Inflammatory macrophage treated with lipopolysaccharide for 1 hour (primary cell): ENCODE data around the gene MASP1.

Experiments
- DNase-seq, 2 donors: peaks; one replicate each; pipeline ENCODE4 v3.0.0-alpha.2; 2020 to 2022

The MASP1 gene

DNA sequence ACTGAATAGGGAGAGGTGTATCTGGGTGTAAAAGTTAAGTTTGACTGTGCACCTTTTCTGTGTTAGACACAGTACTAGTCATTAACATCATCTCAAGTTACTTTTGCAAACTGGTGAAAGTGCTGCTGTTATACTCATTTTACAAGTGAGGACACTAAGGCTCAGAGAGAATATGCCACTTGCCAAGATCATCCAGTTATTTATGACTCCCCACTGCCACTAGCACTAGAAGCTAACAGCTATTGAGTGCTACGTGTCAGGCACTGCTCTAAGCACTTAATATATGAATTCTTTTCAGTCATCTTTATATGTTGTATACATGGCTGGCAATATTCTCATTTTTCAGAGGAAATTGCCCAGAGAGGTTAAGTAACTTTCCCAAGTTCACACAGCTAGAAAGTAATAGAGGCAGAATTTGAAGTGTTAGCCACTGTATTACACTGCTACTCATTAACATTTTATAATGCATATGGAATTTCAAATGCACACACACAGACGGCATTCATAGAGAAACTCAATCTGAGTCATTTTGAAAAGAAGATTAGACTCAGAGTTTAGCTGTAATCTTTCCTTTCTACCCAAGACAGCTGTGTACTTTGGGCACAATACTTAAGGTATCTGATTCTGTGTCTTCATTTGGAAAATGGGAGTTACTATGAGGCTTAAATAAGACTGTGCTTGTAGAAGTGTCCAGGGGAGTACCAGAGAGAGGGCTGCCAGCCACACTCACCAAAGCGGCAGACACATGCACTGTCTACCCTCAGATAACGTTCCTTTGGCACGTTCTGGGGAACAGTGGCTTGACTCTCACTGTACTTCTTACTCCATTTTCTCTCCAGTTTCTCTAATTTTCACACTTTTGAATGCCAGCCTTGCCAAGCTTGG, 1.3 kb upstream of the MASP1 start:
- DNase-seq: no peak

GRCh38 chr3:187292181-187292580, 644 bp upstream of the MASP1 start:
- DNase-seq: no peak

DNA sequence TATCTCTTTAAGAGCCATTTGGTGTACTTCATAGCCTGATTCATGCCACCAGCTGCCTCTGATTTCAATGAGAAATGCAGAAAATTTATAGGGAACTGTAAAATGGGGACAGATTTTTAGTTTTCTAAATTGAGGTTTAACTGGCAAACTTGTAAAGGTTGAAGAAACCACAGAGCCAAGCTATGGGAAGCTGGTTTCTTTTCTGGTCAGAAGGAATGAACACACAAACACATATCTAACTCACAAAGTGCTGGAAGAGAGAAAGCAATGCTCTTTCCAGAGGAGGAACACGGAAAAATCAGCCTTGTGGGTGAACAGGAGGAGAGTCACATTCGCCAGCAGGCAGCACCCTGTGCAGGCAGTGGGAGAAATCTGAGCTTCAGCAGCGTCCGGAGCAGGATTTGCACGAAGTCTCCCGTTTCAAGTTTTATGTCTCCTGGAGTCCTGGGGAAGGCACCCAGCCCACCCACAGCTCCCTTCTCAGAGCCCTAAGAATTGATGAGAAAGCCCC, 481 bp downstream of the MASP1 start:
- DNase-seq: no peak

DNA sequence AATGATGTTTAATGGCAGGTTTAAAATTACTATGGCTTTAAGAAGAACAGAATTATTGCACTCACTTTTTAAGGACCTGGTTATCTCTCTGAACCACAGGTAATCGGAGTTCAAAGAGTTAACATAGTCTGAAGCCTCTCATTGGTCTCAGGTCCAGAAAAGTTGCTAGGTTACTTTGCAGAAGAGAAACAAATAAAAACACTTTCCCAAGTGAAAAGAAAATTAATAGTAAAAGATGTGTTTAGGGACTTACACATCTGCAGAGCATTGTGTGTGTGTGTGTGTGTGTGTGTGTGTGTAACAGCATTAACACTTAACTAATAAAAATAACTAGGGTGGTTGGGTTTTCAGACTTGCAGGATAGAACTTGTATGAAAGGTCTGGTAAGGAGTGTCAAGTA, 1.0 kb downstream of the MASP1 start:
- DNase-seq: no peak

GRCh38 chr3:187288855-187289605, 2.5 kb downstream of the MASP1 start:
- DNase-seq: no peak

DNA sequence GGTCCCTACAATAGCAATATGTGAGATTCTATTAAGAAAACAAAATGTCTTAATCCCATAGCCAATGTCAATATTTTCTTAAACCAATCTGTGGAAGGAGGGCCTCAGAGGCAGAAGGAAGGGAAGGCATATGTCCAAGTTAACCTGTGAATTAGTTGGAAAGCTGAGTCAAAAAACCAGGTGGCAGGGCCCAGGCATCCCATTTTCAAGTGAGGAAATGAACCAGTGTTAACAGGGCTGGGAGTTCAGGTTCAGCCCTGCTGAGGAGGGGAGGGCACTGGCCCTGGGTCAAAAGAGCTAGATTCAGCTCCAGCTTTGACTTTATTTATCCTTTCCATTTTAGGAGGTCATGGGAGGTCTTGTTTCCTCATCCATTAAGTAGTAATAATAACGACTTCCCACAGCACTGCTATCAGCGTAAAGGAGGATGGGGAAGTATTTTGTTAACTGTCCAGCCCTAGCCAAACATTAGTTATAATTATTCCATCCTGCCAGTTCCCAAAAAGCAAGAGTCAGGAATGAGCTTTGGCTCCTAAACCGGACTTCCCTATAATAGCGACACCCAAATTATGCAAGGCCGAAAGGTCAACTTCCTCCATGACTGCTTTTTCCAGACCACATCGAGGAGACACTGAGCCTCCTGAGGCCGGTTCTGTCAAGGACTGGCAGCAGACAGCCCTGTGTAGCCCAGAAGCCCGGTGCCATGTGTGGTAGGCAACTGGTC, 3.2 kb downstream of the MASP1 start:
- peak; percentile 60 to 69 for DNase-seq

DNA sequence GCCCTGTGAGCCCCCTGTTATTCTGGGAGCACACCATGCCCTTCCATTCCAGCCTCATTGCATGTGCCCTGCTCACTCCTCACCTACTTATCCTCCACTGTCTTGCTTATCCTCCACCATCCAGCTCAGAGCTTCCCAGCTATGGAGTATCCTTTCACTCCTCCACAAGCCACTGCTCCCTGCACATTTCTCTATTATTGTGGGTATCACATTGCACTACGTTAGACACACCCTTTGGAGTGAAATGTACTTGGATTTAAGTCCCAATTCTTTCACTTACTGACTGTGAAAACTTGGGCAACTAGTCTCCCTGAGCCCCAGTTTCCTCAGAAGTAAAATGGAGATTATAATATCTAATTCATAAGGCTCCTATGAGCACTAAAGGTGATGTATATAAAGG, 4.3 kb downstream of the MASP1 start:
- no peak for DNase-seq

DNA sequence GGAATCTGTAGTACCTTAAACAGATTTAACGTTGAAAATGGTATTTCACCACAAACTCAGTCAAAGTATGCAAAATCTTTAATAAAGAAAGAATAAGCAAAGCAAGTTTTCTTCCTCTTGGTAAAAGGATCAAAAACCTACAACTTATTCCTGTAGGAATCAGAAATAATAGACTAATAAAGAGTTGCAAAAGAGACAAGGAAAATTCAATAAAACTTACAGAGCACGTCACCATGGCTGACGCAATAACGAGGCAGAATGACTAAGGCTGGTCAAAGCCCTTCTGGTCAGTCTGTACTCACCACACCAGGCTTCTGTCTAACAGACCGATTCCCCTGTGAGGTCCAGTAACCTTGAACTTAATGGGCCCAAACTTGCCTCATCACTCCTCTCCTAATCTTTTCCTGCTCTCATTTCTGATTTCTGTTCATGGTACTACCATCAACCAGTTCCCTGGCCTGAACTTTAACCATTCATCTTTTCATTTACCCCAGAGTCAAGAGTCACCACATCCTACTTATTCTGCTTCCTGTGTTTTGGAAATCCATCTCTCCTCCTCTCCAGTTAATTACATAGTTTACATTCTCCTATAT, 5.0 kb downstream of the MASP1 start:
- peak in 1 of 2 donors; percentile 56 for DNase-seq

- no peak for DNase-seq
Measured at GRCh38 chr3:187281191-187281714, 10.3 kb downstream of the MASP1 start.

- DNase-seq: no peak
Measured at GRCh38 chr3:187280644-187281043, 10.9 kb downstream of the MASP1 start.

DNA sequence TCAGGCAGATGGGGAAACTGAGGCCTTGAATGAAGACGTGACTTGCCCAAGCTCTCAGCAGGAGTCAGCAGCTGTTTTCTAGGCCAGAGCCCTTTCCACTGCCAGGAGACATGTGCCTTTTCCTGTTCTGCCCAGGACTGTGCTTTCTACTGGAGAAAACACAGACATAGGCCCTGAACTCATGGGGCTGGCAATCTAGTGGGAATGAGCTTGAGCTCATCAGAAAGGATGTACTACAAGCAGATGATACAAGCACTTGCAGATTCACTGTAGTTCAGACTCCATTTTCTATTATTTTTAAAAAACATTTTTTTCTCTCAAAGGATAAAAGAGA, 14.4 kb downstream of the MASP1 start:
- no peak for DNase-seq

- DNase-seq: no peak
Measured at GRCh38 chr3:187276397-187277128, 15.0 kb downstream of the MASP1 start.

GRCh38 chr3:187274977-187275338, 16.6 kb downstream of the MASP1 start:
- no peak for DNase-seq

DNA sequence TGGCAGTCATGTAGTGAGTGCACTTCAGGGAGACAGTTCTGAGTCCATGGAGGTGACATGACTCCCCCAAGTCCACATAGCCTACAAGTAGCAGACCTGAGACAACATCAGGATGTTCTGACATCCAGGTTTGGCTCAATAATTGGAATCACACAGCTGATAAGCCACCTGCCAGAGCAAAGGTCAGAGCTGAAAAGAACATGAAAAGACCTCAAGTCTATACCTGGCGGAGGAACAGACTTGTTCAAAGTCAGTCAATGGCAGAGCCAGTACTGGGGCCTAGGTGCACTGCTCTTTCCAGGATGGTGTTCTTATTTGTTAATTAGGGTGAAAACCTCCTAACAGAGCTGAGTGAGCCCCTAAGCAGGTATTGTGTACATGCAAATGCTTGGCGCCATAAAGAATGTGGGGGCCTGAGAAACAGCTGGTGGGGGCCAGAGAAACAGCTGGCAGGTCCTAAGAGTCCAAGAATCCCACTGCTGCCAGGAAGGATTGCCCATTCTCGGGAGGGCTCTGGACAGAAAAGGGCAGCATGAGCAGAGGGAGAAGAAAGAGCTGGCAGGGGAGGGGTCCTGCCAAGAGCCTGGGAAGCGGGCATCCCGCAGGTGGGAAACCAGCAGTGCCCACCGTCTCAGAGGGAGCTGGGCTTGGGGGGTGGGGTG, 17.1 kb downstream of the MASP1 start:
- DNase-seq: no peak

GRCh38 chr3:187271582-187271981, 20.0 kb downstream of the MASP1 start:
- DNase-seq: no peak

DNA sequence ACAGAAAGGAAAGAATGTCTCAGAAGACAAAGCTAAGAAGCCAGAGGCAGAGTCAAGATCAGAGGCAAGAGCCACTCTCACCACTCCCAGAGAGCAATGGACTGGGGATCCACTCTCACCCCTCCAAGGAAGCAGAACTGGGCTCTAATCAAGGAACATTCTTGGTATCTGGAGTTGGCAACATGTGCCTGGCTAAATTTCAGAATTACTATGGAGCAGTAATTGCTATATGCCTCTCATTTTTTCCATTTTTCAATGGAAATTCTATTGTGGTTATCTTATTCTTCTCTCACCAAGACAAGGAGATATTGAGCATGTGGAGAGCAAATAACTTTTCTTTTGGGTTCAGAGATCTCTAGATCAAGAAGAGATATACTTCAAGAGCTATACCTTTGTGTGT, 22.1 kb downstream of the MASP1 start:
- no peak for DNase-seq

- no peak for DNase-seq
Measured at GRCh38 chr3:187267306-187267705, 24.2 kb downstream of the MASP1 start.

GRCh38 chr3:187266691-187267090, 24.8 kb downstream of the MASP1 start:
- DNase-seq: no peak

DNA sequence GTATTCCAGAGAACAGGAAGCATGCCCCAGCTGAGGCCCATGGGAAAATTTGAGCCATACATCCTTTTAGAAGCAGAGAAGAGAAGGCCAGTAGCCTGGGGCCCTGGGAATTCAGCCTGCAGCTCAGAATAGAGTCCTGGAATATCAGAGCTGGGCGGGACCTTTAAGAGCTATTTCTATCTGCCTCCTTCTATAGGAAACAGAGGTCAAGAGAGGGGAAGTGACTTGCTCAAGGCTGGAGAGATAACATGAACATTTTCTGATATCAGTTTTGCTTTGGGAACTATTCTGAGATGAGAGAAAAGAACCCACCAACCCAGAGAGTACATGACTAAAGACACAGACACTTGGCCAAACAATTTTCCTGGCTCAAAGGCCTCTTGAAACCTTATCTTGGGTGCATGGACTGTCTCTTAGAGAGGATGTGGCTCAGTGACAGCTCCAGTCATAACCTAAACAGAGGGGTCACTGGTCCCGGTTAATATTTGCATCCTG, 26.0 kb downstream of the MASP1 start:
- no peak for DNase-seq

DNA sequence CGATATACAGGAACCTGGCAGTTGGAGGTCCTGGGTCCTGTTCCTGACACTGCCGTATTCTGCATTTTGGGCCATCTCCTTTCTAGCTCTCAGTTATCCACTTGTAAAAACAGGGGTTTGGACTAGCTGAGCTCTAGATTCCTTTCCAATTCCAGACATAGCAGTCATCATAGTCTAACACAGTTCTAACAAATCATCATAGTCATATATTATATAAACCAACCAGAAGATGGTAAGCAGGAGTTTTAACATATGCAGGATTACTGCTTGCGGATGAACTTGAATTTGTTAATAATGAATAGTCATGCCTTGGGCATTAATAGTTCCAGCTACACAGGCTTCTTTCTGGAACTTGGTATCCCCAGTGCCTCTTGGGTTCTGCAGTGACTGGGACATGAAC, 26.6 kb downstream of the MASP1 start:
- no peak for DNase-seq

DNA sequence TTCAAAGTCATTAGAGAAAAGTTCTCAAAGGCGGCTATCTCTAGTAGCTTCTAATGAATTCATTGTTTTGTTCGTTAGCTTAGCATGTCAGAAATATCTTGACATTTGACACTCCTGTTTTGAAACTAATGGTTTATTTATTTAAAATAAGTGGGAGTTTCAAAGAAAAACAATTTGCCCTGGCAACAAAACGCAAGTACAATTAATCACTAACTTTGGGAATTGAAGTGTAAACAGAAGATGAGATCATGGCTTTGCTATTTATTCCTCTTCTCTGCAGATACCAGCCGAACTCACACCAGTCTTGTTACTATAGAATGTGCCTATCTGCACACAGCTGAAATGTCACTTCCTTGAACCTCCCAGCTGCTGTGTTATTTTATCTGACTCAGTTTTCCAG, 27.5 kb downstream of the MASP1 start:
- no peak for DNase-seq
